K562 (cell line): ENCODE data around the gene IQCN. TPM values are rescaled to one million over a fixed set of nuclear protein-coding genes. Genes with fewer than 3 reads are reported as not detected.

ENCODE experiments used
- ASH1L ChIP-seq: fragments of 450-650 bp; IDR thresholded peaks from 2 replicates; pipeline ENCODE4 v1.6.1; 2018; ENCODE audit warnings: borderline replicate concordance, mild to moderate bottlenecking, low read depth; ENCODE audit not compliant: partially characterized antibody
- BRCA1 ChIP-seq, 2 experiments: fragments of 450-650 bp in 1 of 2; sonication (generic) in 1 of 2; formaldehyde crosslinking in 1 of 2; IDR thresholded peaks; 2 replicates each; pipeline versions ENCODE4 v1.5.0 to v1.6.1; 2017 to 2020; ENCODE audit warnings: mild to moderate bottlenecking in 1 of 2, missing genetic modification reagents in 1 of 2
- CREM ChIP-seq: IDR thresholded peaks from 2 replicates; pipeline ENCODE4 v1.6.1; 2014; ENCODE audit warnings: antibody characterized with exemption, low read depth
- E2F3 ChIP-seq: fragments of 250-450 bp; sonication (Bioruptor Pico); IDR thresholded peaks from 2 replicates; pipeline ENCODE4 v1.4.0; 2020; ENCODE audit warnings: mild to moderate bottlenecking
- EP400 ChIP-seq: fragments of 450-650 bp; IDR thresholded peaks from 2 replicates; pipeline ENCODE4 v1.6.1; 2017; ENCODE audit warnings: antibody characterized with exemption, mild to moderate bottlenecking, moderate library complexity
- FUS ChIP-seq: fragments of 200-400 bp; formaldehyde crosslinking; optimal IDR thresholded peaks from 2 replicates; pipeline ENCODE3; 2017; ENCODE audit warnings: low read depth, low read length
- ILF3 ChIP-seq: fragments of 450-650 bp; IDR thresholded peaks from 2 replicates; pipeline ENCODE4 v1.6.1; 2018; ENCODE audit warnings: antibody characterized with exemption, mild to moderate bottlenecking, moderate library complexity, borderline replicate concordance
- MYC ChIP-seq, 2 experiments: fragments of 250-450 bp in 1 of 2; sonication (Bioruptor Pico) in 1 of 2; IDR thresholded peaks; 2 replicates each; pipeline versions ENCODE4 v1.5.1 to v1.6.1; 2012 to 2021; ENCODE audit warnings: low read depth in 2 of 2, borderline replicate concordance in 1 of 2, improper control_type of control experiment in 1 of 2, low read length in 1 of 2, mild to moderate bottlenecking in 1 of 2, moderate library complexity in 1 of 2
- NCOA1 ChIP-seq: fragments of 450-650 bp; IDR thresholded peaks from 2 replicates; pipeline ENCODE4 v1.6.1; 2016; ENCODE audit warnings: low read depth
- NEUROD1 ChIP-seq: fragments of 150-350 bp; IDR thresholded peaks from 2 replicates; pipeline ENCODE4 v1.6.1; 2014; ENCODE audit warnings: borderline replicate concordance, low read length, low read depth; ENCODE audit not compliant: partially characterized antibody
- NR2C2 ChIP-seq, 2 experiments: fragments of 200-800 bp in 1 of 2; sonication (Bioruptor generic) in 1 of 2; sonication (generic) in 1 of 2; formaldehyde crosslinking in 1 of 2; IDR thresholded peaks; 2 replicates each; pipeline versions ENCODE4 v1.6.1 to v1.8.0; 2016 to 2022; ENCODE audit warnings: mild to moderate bottlenecking in 1 of 2, missing compliant biosample characterization in 1 of 2, missing genetic modification characterization in 1 of 2, missing genetic modification reagents in 1 of 2
- SRSF7 ChIP-seq: fragments of 200-400 bp; formaldehyde crosslinking; optimal IDR thresholded peaks from 2 replicates; pipeline ENCODE3; 2017; ENCODE audit warnings: mild to moderate bottlenecking, low read depth, low read length
- TGIF2 ChIP-seq: sonication (generic); formaldehyde crosslinking; IDR thresholded peaks from 2 replicates; pipeline ENCODE4 v1.8.1; 2022; ENCODE audit warnings: mild to moderate bottlenecking, missing genetic modification reagents, moderate library complexity
- ZNF586 ChIP-seq: fragments of 450-650 bp; formaldehyde crosslinking; conservative IDR thresholded peaks from 2 replicates; pipeline ENCODE4 v1.4.0; 2020; ENCODE audit warnings: mild to moderate bottlenecking, moderate library complexity
- polyA plus RNA-seq, 8 experiments: library from polyadenylated mRNA; depleted of rRNA in 4 of 8; stranded (reverse) in 5 of 8; unstranded in 3 of 8; fragments of >200 nt; fragmentation: Nextera tagmentation in 2 of 8; fragmentation: Illumina TruSeq in 1 of 8; extraction: Ambion mirVana in 2 of 8; extraction: Trizol in 1 of 8; gene quantifications; 2 replicates each; pipeline versions ENCODE4 v1.2.1 to v1.2.3, GENCODE V29; 2011 to 2014; ENCODE audit warnings: inconsistent platforms in 1 of 8, missing spikeins in 1 of 8
- total RNA-seq, 7 experiments: library from RNA; depleted of rRNA in 6 of 7; stranded (reverse); fragments of >200 nt in 6 of 7; fragmentation: Illumina TruSeq in 2 of 7; extraction: Trizol in 2 of 7; gene quantifications; 2 replicates each; pipeline versions ENCODE4 v1.2.1 to v1.2.3, GENCODE V29; 2011 to 2021; ENCODE audit warnings: low replicate concordance in 1 of 7

The IQCN gene
- total and polyA plus RNA-seq, 9 of the 15 experiments (the other 6 are each of a cell fraction or from before 2014, with no cell fraction given), result 0.01 to 0.07 (median 0.04) TPM; not detected in 3

GRCh38 chr19:18292810-18293641 is 18.8 kb upstream of the IQCN start (continued):
- TF ChIP-seq CREM (peak; percentile 53), ILF3 (no peak), NR2C2 (CRISPR knock-in tag; IDR thresholded peaks at IDR 0.05) (no peak), NR2C2 (tag; IDR thresholded peaks at IDR 0.05) (peak; percentile 63; the same call in 1 of the 2 replicates), FUS (no peak), NCOA1 (0 out of 2 replicates have a peak, but pooled peaks have one; percentile 44), ASH1L (no peak), MYC (IDR thresholded peaks at IDR 0.05; ENCODE audit: low read depth, low read length) (no peak; the same call in 1 of the 2 replicates), MYC (CRISPR knock-in tag; IDR thresholded peaks at IDR 0.05; ENCODE audit: borderline replicate concordance, low read depth) (no peak), TGIF2 (CRISPR knock-in tag) (no peak), NEUROD1 (no peak), SRSF7 (no peak), E2F3 (CRISPR knock-in tag) (no peak), BRCA1 (IDR thresholded peaks at IDR 0.05) (no peak), BRCA1 (CRISPR knock-in tag; IDR thresholded peaks at IDR 0.05) (no peak), EP400 (peak; percentile 64), ZNF586 (CRISPR knock-in tag) (no peak)
- TF ChIP-seq, all 486 proteins: peak for 137
